Melanocyte of skin (primary cell): Measurements from ENCODE around the gene PHTF1. TPM values are rescaled to one million over a fixed set of nuclear protein-coding genes. Genes with fewer than 3 reads are reported as not detected.

ENCODE experiments used
- total RNA-seq, 2 donors: library from RNA; depleted of rRNA; stranded (reverse); fragments of >200 nt; gene quantifications; 2 replicates each; pipeline ENCODE4 v1.2.3, GENCODE V29; 2012

The PHTF1 gene
- total RNA-seq, result 10 to 100 TPM; 29.3 to 32.6 TPM

GRCh38 chr1:113759333-113760101, at the start of gene PHTF1:
PHTF1 (minus strand) TSS chr1:113759486; CDS start chr1:113758703, 783 bp downstream.

Other genes starting within 250 kb of the PHTF1 start
- 10 to 100 TPM; 11.4 to 12.3 TPM for gene RSBN1, start 53.0 kb upstream of the PHTF1 start, total RNA-seq
- gene PTPN22, start 112.2 kb upstream of the PHTF1 start, total RNA-seq, result under 1 TPM; under 0.01 to 0.34 TPM
- under 1 TPM; under 0.01 to 0.33 TPM for gene BCL2L15, start 128.1 kb upstream of the PHTF1 start, total RNA-seq
- gene AP4B1, start 145.3 kb upstream of the PHTF1 start, total RNA-seq, result 10 to 100 TPM; 15.8 to 20.0 TPM
- gene DCLRE1B, start 145.8 kb upstream of the PHTF1 start, total RNA-seq, result 1 to 10 TPM; 5.2 to 9.0 TPM
- 10 to 100 TPM; 17.9 to 24.0 TPM for gene HIPK1, start 169.8 kb upstream of the PHTF1 start, total RNA-seq
- gene OLFML3, start 220.0 kb upstream of the PHTF1 start, total RNA-seq, result 1 to 10 TPM; 1.4 to 3.3 TPM